HG03439 (cell line): ENCODE results near the gene TEX264.

Experiments
- ATAC-seq: cut with Tn5 transposase; IDR thresholded peaks from one replicate; pipeline ENCODE4 v1.9.1; 2021; ENCODE audit warnings: mild to moderate bottlenecking, moderate library complexity; ENCODE audit not compliant: unreplicated experiment

TEX264 gene

GRCh38 chr3:51747840-51748239 lies 76.8 kb downstream of the TEX264 start:
- ATAC-seq, result no peak

- no peak for ATAC-seq
These were observed 77.3 kb downstream of the TEX264 start for GRCh38 chr3:51748327-51748726.

- ATAC-seq, result no peak
These were observed 79.8 kb downstream of the TEX264 start for GRCh38 chr3:51750878-51751277.

GRCh38 chr3:51751287-51751686 lies 80.2 kb downstream of the TEX264 start:
- no peak for ATAC-seq
